ENCODE results near the gene NOS1AP.
"Not testable (repeated sequence)": the region's sequence is repeated elsewhere in the genome, so short reads cannot be mapped to it uniquely, and the experiment has no call there.

The NOS1AP gene

DNA sequence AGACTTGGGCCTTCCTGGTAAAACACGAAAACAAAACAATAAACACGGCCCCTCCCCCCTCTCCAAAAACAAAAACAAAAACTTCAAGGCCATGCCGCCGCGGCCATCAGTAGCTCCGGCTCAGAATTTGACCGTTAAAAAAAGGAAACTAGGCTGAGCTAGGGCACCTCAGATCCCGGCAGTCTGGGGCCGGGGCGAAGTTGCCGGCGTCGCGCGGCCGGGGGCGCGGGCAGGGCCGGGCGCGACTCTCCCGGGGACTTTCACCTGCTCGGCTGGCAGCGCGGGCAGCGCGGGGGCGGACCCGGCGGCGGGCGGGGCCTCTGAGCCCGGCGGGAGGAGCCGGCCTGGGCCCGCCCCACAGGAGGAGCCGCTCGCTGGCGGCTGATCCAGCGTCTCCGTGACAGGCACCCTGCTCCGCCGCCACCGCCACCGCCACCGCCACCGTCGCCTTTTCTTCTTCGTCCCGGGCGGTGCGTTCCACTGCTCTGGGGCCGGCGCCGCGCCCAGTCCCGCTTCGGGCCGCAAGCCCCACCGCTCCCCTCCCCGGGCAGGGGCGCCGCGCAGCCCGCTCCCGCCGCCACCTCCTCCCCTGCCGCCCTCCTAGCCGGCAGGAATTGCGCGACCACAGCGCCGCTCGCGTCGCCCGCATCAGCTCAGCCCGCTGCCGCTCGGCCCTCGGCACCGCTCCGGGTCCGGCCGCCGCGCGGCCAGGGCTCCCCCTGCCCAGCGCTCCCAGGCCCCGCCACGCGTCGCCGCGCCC lies at the start of gene NOS1AP:
Gene NOS1AP, plus strand, starts transcription at position 358 of the 760 bp plus-strand sequence. CDS start 487 bp downstream, outside the sequence.
- no peak for DNase-seq (ENCODE audit: low read depth, low spot score)

DNA sequence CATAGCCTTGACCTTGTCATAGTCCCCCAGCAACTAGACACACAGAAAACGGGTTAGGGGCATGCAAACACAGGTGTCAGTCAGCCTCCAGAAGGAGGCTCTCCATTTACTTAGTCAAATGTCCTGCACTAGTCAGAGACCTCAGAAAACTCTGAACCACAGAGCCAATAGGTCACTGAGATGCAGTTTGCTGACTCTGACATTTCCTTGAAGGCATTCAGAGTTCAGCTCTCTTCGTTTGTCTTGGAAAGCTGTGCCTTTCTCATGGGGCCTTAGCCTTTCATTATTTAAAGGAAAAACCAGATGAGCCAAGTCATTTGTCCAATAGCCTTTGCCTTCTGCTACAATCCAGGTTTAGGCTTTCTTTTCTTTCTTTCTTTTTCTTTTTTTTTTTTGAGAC lies 49.3 kb upstream of the NOS1AP start:
- no peak for DNase-seq (ENCODE audit: low read depth, low spot score)

DNA sequence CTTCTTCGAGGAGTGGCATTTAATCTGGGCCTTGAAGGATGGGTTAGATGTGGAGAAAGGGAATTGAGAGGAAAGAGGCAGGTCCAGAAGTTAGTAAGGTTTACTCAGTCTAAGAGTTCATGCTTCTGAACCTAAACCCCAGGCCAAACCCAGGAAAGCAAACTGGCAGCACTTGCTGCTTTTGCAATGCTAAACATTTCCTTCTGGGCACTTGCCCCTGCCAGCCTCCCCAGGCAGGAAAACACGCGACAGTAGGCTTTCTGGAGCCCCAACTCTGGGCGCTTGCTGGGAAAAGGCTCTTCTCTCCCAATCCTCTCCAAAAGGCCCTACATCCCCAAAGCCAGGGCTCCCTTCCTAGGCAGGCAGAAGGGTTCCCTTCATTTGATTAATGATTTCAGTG lies 48.4 kb upstream of the NOS1AP start:
- DNase-seq (ENCODE audit: low read depth, low spot score): no peak

DNA sequence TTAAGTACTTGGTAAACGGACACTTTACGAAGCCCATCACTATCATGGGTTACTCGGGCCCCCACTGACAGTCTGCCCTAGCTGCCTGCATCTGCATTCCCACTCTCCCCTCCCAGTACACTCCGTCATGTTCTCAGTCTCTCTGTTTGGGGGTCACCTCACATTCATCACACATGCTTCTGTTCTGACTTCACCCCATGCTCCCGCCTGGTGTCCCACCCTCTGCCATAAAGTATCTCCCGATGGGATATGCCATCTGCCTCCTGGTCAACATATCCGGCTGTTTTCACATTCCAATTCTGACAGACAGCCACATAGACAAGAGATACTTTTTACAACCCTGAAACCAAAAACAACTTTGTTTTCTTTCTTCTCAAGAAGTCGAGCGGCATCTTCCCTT lies 46.9 kb upstream of the NOS1AP start:
- DNase-seq (ENCODE audit: low read depth, low spot score): no peak

DNA sequence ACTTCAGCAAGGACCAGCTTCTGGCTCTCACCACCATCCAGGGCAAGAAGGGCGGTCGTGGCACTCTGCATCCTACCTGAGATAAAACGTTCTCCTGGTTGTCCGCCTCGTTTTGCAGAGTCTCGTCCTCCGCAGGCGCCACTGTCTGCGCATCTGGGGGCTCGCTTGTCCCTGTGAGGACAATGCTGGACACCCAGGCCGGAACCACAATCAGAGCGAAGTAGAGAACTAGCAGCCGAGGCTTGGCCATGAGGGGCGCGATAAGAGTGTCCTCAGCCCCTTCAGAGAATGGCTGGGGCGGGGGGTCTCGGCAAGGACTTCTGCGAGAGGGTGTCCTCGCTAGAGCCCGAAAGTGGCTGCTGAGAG lies 46.3 kb upstream of the NOS1AP start:
- DNase-seq (ENCODE audit: low read depth, low spot score): no peak

DNA sequence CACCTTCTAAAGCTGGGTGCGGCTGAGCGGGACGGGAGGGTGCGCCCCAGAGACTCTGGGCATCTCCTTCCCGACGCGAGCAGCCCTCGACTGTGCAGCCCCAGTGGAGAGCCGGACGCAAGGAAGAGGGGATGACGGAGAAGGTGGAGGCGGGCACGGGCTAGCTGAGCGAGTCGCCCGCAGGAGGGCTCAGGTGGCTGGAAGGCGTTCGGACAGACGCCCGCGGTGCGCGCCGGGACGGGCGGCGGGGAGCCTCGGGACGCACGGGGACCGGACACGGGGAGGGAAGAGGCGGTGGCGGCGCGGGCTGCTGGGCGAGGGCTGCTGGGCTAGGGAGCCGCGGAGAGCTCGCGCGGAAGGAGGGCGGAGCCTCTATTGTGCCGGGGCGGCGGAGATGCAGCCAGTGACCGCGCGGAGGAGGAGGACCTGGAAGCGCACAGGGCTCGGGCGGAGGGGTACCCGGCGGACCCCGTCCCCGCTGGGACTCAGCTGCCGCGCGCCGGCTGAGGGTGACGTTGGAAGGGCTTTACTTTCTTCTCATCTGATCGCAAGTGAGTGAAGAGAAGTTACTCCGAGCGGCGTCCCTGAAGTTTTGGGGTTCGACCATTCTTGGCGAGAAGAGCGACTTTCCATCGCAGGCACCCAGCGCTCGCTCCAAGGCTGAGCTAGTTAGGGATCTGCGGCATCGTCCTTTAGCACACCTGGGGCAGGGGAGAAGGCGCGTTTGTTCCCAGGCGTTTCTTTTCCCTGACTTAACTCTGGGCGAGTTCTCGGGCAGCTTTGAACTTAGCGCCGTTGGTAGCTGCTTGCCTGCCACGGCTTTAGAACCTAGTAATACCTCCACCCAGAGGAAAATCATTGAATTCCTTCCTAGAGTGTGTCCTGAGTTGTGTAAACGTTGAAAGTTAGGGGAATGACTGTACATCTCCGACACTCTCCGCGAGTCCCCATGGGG lies 45.7 kb upstream of the NOS1AP start, which contains the start of gene OLFML2B:
Gene OLFML2B, minus strand, starts transcription at position 323 of the 955 bp plus-strand sequence. CDS start 439 bp downstream, outside the sequence.
- DNase-seq (ENCODE audit: low read depth, low spot score): peak; percentile 32

DNA sequence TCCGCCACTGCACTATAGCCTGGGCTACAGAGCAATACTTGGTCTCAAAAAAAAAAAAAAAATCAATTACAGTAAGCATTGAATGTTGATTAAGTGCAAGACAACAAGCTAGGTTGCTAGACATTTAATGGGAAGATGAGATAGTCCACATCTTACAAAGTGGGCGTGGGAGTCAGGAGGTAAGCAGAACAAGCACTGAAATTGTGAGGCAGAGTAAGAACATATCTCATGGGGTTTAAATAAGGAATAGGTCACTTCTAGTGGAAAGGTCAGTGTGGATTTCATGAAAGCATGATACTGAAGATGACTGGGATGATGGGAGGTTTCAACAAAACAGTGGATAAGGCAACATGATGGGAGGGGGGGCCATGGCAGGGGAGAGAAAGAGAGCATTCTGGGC lies 44.0 kb upstream of the NOS1AP start:
- no peak for DNase-seq (ENCODE audit: low read depth, low spot score)

DNA sequence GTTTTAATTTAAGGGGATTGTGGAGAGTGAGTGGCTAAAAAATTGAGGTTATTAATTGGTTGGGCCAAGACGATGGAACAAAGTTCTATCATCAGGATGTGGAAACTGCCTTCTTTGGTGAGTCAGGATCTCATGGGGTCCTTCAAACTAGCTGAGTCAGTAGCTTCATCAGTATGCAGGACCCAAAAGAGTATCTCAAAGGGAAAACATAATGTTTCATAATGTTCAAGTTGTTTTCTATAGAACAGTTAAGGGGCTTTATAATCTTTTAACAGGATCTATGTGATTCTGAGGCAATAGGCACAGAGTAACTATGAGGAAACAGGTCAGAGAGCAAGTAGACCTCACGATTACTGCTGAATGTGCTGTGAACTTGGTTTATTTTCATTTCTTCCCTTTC lies 42.6 kb upstream of the NOS1AP start:
- no peak for DNase-seq (ENCODE audit: low read depth, low spot score)

DNA sequence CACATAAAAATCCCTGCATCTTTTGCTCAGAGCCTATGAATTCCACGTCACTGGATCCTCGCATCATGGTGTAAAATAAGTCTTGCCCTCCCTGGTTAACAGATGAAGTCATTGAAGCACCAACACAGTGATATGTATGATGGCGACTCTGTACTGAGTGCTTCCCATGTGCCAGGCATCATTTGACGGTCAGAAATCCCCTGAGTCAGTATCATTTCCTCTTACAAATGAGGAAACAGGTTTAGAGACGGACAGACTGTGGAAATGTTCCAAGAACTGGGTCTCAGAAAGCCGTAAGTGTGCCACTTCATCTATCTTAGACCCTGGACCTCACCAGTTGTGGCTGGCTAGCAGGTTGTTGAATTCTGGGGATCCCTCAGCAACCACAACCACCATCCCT lies 40.8 kb upstream of the NOS1AP start:
- no peak for DNase-seq (ENCODE audit: low read depth, low spot score)

DNA sequence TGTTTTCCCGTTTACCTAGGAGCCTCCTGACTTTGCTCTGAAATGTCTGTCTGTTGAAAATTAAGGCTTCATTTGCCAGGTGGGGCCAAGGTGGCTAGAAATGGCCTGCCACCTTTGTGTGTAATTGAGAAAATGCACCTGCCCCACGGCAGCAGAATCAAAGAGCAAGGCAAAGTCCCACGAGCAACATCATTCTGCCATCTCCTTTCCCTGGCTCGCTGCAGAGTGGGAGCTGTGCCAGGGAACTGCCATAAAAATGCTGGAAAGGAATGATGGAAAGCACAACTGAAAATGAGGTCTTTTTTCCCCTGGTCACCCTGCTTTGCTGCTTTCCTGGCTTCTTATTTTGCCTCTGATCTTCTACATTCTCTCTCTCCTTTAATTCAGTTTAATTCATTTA lies 40.3 kb upstream of the NOS1AP start:
- DNase-seq (ENCODE audit: low read depth, low spot score): no peak

DNA sequence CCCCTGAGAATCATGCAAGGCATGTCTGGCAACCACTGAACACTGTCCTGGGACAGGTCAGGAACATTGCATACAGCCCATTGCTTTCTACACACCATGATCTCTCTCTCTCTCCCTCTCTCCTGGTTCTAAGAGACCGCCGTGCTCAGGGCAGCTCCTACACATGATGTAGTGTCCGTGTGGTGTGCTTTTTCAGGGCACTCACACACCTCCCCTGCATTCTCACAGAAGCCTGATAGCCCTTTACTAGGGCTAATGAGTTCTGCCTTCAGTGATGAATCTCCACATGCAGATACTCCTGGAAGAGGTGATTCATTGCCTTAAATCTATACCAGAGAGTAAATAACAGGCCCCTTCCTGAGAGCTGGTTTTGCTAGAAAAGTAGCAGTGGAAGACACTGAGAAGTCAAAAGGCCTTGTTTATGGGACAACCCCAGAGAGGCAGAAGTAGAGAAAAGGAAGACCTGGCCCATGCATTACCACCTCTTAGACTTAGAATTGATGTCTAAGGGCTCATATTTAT lies 38.7 kb upstream of the NOS1AP start:
- no peak for DNase-seq (ENCODE audit: low read depth, low spot score)

DNA sequence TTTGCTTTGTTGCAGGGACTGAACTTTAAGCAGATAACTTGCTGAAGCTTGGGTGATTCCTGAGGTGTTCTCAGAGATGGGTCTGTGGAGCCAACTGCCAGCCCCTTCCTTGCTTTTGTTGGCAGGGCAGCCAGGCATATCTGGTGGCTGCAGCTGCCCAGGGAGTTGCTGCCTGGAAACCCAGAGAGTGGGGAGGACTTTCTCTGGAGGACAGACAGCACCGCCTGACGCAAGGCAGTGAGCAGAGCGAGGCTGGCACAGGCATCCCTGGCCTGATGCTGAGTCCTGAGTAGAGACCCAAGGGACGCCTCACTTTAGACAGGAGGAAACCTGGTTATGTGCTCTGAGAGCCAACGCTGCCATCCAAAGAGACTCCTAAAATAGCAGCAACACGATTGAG lies 36.1 kb upstream of the NOS1AP start:
- no peak for DNase-seq (ENCODE audit: low read depth, low spot score)

DNA sequence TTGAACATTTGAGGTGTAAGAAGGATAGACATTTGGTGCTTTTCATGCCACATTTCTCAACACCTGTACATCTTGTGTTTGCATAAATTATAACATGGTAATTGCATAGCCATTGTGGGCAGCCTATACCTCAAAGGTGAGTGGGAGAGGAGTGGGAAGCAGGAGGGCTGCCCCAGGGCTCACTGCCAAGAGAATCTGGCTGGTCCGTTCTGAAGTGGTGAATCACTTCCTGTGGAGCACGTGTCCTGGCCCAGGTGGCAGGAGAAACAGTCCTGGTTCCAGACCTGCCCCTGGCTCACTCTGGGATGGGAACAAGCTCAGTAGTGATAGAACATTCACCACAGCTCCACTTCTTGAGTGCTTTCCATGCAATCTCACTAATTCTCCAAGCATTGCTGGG lies 34.2 kb upstream of the NOS1AP start:
- DNase-seq (ENCODE audit: low read depth, low spot score): no peak

DNA sequence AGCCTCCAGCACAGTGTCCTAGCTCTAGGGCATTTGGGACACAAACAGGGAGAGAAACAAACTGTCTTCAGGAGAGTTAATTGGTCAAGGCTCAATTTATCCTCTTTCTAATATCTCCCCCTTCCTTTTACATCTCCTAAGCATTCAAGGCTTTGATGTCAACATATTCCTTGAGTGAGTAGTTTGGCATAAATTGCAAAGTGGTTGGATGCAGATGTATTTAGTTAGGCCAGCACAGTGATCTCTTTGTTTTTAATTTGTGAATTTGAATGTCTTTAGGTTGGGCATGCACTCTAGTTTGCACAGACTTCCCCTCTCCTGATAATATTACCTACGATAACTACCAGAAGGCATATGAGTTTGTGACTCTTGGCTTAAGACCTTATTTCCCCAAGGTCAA lies 33.3 kb upstream of the NOS1AP start:
- no peak for DNase-seq (ENCODE audit: low read depth, low spot score)

DNA sequence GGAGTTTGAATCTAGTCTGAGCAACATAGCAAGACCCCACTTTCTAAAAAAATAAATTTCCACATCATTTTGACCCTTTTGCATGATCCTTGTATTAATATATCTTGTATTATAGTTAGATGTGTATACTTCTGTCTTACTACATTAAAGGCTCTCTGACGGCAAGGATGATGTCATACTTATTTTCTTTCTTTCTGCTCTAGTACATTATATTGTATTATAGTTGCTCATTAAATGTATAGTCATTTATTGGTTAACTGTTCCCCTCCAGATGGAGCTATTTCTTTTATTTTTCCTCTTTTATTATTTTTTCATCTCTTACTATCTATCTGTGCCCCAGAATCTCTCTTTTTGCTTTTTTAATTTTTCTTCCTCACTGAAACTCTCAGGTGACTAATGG lies 30.9 kb upstream of the NOS1AP start:
- DNase-seq (ENCODE audit: low read depth, low spot score): no peak

DNA sequence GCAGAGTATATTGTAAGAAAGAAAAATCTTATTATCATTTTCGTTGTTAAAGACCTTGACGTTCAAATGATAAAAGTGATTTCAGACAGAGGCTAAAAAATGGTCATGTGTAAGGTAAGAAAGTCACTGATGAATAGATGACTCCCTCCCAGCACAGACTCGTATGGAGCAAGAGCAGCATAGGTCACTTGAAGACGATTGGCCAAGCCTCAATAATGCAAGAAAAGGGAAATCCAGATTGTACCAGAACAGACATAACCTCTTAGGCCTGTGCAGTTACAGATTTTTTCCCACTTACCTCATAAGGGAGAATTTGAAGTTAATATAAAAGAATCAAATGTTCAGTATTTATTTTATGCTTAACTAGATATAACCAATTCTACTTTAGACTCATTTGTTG lies 29.5 kb upstream of the NOS1AP start:
- no peak for DNase-seq (ENCODE audit: low read depth, low spot score)

DNA sequence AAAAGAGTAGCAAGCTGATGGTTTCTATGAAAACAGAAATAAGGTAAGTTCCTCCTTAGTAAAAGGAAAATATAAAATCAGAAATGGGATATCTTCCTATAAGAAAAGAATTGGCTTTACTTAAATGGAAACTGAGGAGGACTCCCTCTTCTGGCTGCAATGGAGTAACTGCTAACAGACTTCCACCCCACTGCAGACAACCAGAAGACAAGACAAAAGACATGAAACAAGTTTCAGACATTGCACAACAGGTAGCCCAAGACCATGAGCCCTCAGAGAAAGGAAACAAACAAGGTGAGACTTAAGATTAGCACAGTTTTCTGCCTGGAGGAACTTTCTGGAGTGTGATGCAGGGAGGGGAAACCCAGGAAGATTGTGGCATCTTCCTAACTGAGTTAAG lies 28.8 kb upstream of the NOS1AP start:
- no peak for DNase-seq (ENCODE audit: low read depth, low spot score)

DNA sequence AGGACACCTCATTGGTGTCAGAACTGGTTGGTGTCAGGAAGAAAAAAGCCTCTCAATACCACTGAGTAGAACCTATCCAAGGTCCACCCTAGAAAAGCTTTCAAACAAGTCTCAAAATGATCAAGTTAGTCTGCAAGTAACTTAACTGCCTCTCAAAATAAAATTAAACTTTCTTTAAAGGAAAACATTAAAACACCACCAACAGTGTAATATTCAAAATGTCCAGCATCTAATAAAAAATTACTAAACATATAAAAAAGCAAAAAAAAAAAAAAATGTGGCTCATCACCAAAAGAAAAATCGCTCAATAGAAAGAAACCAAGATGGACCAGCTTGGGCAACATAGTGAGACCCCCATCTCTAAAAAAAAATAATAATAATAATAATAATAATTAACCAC lies 27.1 kb upstream of the NOS1AP start:
- no peak for DNase-seq (ENCODE audit: low read depth, low spot score)

DNA sequence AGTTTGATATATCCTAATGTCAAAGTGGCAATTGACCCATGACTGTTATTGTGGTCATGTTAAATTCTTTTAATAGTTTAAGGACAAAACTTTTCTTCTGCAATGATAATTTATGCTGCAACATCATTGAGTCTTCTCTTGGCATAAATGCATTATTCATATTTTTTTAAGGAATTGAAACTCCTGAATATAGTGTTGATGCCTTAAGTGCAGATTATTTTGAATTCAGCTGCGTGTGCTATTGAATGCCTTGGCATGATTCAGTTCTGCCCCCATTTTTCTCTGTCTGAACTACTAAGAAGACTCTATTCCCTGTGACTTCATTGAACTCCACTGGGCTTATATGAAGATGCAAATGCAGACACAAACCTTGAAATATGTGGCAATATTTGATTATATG lies 22.6 kb upstream of the NOS1AP start:
- no peak for DNase-seq (ENCODE audit: low read depth, low spot score)

DNA sequence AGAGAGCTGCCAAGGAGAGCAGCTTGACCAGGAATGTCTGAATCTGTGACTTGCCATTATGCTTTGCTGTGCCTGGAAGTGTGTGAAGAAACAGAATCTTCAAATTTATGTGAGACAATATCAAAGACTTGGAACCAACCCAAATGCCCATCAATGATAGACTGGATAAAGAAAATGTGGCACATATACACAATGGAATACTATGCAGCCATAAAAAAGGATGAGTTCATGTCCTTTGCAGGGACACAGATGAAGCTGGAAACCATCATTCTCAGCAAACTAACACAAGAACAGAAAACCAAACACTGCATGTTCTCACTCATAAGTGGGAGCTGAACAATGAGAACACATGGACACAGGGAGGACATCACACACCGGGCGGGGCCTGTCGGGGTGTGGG lies 15.5 kb upstream of the NOS1AP start:
- DNase-seq (ENCODE audit: low read depth, low spot score): not testable (repeated sequence)

DNA sequence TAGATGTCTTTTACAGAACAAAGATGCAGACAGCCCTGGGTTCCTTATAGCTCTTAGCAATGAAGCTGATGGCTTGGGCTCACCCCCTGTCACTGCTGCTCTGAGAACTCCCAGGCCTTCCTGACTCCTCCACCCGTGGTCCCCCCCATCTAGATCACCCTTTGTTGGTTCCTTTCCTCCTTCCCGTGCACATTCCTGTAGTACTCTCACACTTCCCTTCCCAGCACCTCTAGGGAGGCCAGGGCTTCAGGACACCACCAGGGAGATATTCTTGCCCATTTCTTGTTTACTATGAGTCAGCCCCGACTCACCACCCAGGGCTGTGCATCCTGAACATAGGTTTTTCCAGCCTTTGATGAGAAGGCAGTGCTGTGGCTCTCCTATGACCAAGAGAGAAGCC lies 14.4 kb upstream of the NOS1AP start:
- no peak for DNase-seq (ENCODE audit: low read depth, low spot score)

DNA sequence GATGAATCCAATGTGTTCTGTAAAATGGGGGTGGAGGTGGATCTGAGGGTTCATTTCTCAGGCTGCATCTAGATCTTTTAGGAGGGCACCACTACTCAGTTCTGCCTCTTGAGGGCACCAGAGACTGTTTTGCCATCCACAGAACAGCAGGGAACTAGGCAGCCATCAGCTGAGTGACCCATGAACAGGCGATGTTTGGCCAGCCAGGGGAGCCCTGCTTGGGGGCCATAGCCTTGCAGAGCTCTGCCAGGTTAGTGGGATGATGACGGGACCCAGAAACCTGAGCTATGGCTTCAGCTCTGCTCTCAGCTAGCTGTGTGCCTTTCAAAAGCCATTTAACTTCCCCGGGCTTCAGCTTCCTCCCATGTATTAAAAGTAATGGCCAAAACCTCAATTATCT lies 13.4 kb upstream of the NOS1AP start:
- peak; percentile 17 for DNase-seq (ENCODE audit: low read depth, low spot score)

DNA sequence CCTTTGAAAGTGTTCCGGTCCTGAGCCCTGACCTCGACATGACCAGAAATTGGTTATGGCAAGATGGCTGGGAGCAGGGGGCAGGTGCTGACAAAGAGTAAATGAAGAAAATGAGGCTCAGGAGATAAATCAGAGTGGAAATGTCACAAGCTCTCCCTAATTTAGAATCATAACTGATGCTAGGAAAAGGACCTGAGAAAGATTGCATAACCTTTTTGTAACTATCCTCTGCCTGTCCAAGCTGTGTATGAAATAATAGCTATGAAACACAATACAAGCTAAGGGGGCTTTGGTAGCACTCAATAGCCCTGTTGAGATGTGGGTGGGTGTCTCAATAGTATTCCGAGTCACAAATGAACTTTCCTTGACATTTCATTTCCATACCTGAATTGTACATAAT lies 12.9 kb upstream of the NOS1AP start:
- DNase-seq (ENCODE audit: low read depth, low spot score): no peak

All from brain pericyte (primary cell).